Measurements from ENCODE around the gene GAS7.

Gene GAS7

DNA sequence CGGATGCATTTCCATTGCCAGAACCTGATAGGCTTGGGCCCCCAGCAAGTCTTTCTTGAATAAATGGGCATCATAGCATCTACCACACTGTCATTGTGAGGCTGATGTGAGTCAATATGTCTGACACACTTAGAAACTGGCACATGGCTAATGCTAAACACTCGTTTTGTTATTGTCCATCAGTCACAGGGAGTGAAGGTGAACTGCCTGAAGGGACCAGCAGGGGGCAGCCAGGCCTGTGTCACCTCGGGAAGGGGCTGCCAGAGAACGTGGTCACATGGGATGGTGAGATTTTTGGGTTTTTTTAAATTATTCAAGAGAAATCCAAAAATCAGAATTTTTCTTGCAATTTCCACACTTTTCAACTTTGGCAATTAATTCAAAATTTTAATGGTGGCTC is 292.5 kb downstream of the GAS7 start:
- no peak for DNase-seq

DNA sequence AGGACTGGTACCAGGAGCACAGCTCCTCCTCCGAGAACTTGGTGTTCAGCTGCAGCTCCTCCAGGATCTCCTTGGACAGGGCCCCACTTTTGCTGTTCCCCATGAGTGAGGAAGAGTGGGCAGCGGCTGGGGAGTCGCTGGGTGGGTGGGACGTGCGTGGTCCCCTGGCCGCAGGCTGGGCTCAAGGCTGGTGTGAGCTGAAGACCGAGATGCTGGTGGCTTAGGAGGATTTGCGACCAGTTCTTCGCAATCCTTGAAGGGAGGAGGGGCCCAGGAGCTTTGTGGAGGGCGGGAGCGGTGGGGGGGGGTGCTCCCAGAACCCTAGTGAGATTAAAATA is 293.4 kb downstream of the GAS7 start, which contains the start of gene RCVRN:
Gene RCVRN (minus strand): TSS at position 194 of the 338 bp plus-strand sequence. CDS start 91 bp downstream, at position 103.
- no peak for DNase-seq

DNA sequence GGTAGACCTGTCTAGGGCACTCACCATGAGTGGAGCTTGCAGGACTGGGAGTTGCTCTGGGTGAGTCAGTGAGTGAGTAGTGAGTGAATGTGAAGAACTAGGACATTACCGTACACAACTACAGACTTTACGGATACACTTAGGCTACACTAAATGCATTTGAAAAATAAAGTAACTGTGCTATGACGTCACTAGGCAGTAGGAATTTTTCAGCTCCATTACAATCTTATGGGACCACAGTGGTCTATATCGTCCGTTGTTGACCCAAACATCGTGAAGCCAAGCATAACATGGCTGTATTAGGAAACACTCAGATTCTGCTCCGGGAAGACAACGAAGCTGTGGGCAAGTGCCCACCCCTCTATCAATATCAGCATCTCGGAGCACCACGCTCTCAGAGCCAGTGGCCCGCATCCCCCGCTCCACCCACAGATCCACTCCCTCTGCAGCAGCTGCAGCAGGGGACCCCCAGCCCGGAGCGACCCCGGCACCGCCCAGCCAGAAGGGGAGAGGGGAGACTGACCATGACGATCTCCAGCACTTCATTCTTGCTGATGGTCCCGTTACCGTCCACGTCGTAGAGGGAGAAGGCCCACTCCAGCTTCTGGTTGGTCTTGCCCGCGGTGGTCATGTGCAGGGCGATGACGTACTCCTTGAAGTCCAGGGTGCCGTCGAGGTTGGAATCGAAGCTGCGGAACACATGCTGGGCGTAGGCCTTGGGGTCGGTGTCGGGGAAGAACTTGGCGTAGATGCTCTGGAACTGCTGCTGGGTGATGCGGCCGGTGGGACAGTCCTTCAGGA is 293.9 kb downstream of the GAS7 start:
- no peak for DNase-seq

DNA sequence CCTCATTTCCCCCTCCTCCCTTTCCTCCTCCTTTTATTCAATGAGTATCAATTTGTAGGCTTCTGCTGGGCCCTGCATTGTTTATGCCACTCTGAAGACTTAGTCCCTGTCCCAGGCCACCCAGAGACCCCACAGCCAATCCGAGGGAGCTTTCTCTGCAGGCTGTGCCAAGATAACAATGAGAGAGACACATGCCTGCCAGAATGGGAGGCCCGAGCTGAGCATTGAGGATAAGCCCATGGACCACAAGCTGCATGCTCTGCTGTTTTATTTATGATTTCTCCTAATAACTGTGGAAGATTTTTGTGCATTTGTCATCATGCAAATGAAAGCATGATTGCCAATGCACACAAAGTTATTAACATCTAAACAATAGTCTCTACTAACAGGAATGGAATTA is 296.3 kb downstream of the GAS7 start:
- peak; percentile 28 for DNase-seq

DNA sequence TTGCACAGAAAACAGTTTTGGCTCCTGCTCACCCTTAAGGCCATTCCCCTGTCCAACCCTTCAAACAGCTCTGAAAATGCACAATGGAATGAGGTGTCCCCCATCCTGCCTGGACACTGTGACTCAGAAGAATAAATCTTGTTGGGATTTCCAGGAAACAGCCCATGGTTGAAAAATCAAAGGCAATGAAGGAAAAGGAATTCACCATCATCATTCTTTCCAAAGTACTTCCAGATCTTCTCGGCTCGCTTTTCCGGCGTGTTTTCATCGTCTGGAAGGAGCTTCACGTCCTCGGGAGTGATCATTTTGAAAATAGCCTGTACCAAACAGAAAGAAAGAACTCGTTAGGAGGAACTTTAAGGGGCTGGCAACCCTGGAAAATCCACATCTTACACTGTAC is 297.6 kb downstream of the GAS7 start:
- no peak for DNase-seq

DNA sequence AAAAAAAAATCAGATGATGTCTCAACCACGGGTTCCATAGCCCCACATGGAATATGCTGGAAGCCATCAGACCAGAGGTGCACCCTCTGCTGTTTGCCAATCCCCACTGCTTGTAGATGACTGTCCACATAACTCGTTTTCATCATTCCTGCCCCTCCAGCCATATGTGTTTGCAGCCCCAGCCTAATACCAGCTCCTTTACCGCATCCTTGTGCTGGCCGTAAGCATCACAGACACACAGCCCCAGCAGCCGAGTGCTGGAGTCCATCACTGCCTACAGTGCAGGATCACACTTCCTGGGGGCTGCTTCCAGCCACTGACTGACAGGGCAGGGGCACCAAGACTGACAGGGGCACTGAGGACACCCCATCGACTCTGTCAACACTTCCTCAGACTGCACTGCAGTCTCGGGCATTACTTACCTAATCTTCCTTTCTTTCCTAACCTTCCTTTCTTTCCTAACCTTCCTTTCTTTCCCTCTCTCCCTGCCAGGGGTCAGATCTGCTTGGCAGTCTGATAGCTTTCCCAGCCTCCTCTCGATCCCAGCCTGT is 298.3 kb downstream of the GAS7 start:
- peak; percentile 35 for DNase-seq

DNA sequence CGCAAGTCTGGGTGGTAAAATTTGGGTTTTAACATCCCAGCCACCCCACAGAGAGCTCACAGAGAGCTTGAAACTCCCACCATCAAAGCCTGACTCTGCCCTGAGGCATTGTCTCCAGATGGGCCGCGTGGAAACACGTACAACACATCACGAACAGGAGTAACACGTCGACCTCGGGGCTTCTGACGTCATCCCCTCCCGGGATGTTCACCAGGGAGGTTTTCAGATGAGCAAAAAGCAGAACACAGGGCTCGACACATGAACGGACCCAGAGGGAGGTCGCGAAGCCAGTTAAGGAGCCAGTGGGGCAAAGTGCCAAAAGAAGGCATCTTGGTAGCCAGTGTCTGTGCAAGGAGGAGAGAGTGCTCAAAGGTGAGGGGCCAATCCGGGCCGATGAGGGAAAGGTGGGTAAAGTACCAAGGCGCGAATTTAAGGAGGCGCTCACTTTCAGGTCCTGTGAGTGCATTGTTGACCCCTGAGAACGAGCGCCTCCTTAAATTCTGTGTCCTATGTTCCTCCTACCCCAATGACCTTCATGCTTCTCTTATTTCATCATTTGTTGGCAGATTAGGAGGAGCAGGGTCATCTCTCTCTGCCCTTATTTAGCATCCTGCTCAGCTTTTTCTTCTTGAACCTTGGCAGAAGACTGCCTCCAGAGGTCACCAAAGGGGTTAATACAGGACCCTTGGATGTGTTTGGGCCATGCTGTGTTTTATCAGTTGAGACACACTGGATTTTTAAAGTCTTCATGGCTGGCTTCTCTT is 298.9 kb downstream of the GAS7 start:
- DNase-seq = peak; percentile 17

DNA sequence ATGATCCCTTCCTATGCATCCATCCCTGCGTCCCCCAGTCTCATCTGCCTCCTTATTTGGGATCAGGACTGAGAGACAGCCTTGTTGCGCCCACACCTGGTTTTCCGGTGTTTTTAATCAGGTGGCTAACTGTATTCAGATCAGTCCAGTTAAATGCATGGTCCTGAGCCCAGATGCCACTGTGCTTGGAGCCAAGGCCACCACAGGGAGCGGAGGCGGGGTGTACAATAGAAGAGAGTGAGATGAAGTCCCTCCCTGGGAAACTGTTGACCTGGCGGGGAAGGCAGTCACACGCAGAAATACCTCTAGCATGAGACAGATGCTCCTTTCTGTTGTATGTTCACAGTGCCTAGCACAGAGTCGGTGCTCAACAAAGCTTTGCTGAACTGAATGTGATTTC is 299.6 kb downstream of the GAS7 start:
- DNase-seq = no peak

DNA sequence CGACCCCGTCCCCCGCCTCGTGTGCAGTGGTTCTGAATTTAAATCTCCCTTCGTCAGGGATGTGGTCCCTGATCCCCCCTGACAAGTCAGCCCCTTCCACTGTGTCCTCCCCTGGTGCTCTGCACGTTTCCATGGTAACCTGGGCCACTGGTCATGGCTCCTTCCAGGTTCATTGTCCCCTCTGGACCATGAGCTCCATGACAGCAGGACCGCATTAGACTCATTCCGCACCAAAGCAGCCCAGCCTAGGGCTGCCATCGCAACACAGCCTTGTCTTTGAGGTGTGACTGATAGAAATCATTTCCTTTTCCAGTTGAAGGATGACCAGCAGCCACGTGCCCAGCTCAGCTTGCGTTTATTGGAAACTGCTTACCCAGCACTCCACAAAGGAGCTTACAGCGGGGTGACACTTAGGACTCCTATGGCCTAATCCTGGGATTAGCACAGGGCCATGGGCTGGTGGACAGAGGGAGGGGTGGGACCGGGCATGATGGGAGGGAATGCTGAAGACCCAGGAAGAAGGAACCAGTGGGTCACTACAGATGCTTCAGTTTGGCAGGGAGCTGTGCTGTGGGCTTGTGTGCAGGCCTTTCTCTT is 300.9 kb downstream of the GAS7 start:
- peak; percentile 81 for DNase-seq

DNA sequence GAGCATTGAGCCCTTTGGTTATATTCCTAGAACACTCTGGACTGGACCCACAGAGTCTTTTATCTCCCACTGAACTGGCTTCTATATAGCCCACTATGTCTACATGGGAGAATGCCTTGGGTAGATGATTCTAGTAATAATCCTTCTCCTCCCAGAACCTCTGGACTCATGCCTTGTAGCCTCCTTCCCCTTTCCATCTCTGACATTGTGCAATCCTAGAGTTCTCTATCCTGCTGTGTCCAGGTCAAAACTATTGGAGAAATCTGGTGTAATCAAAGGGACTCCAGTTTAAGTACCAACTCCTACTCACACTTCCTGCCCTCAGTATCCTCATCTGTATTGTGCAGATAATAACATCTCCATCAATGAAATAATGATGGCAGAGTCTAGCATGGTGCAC is 302.5 kb downstream of the GAS7 start:
- DNase-seq = no peak

DNA sequence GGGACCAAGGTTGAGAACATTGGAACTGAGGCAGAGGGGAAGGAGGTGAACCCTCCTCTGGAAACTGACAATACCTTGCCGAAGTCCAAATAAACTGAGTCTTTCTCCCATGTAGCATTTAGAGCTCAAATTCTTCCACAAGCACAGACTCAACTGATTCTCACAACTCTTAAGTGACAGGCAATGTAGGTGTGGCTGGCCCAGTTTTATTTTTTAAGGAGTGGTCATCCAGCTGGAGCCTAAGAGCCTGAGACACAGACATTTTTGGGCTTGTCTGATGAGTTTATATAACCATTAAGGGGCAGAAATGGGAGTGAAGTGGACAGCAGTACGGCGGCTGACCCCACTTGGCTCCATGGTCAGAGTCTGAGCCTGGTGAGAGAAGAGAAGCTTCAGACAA is 304.2 kb downstream of the GAS7 start:
- DNase-seq = no peak

DNA sequence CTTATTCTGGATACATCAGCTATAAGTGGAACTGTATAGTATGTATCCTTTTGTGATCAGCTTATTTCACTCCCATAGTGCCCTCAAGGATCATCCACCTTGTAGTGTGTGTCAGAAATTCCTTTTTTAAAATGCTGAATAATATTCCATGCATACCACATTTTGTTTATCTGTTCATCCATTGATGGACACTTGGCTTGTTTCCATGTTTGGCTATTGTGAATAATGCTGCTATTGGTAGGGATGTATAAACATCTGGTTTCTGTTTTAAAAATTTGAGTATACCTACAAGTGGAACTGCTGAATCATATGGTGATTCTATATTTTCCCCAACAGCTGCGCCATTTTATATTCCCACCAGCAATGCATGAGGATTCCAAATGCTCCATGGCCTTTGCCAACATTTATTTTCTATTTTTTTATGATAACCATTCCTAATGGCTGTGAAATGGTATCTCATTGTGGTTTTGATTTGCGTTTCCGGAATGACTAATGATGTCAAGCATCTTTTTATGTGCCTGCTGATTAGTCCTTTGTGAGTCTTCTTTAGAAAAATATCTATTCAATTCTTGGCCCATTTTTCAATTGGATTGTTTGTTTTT is 304.9 kb downstream of the GAS7 start:
- no peak for DNase-seq

DNA sequence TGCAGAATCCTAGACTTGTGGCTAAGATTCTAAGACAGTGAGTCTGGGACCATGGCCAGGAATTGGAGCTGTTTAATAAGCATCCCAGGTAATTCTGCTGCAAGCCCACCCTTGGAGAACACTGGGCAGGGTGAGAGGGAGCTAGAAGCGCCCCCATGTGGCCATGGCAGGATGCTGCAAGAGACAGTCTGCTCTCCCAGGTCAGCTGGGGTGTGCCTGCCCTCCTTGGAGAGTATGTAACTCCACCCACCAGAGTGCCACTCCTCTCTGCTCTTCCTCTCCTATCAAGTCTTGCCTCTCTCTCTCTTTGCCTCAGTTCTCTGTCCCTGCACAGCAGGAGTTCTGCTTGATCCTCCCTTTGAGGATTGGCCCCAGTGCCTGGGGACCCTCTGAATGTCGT is 308.3 kb downstream of the GAS7 start:
- DNase-seq = no peak

DNA sequence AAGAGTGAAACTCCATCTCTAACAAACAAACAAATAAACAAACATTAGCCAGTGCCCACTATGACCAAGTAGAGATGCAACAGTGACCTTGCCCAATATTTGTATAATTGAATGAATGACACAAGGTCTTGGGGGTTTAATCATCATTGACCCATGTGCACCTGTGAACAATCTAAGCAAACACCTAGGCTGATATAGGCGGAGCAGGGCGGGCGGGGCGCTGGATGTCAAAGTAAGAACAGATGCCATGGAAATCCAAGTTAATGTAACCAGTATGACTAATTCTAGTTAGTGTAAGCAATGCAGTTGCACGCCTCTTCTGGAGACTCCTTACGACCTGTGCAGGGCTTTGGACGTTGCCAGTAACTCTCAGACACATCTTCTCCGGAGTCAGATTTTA is 310.9 kb downstream of the GAS7 start:
- DNase-seq = no peak

DNA sequence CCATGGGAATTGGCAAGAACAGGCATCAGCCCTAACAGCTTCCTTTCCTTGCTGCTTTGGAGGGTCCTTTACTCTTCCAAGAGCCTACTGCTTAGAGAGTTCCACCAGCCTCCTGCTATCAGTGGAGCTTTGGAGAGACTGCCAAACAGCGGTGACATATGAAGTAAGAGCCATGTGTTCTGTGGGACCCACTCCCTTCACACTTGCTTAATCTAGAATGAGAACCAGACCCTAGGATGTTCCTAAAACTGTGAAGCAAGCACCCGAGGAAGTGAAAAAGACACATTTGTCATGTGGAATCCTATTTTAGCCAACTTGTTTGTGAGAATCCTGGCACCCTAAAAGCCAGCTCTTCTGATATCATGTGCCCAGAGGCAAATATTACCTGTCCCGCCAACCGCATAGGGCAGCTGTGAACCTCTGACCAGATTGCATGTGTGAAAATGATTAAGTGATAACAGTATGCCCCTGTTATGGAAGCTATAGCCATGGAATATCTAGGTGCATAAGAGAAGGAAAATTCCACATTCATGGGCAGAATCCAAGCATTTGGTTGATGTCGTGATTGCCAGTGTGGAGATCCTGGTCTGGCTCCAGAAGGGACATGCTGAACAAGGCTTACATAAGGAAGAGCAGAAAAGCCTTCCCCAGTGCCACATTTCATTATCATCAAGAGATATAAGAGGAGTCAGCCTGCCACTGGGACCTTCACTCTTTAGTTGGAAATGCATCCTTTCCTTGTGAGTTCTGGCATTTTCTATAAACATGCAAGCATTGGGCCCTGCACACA is 312.1 kb downstream of the GAS7 start:
- no peak for DNase-seq

DNA sequence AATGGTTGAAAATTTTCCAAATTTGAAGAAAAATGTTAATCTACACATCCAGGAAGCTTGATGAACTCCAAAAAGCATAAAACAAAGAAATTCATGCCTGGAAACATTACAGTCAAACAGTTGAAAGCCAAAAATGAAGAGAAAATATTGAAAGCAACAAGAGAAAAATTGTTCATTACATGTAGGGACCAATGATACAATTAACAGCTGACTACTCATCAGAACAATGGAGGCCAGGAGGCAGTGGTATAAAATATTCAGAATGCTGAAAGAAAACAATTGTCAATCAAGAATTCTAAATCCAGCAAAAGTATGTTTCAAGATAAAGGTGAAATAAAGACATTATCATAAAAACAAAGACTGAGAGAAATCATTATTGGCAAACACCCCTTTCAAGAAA is 315.0 kb downstream of the GAS7 start:
- DNase-seq = no peak

DNA sequence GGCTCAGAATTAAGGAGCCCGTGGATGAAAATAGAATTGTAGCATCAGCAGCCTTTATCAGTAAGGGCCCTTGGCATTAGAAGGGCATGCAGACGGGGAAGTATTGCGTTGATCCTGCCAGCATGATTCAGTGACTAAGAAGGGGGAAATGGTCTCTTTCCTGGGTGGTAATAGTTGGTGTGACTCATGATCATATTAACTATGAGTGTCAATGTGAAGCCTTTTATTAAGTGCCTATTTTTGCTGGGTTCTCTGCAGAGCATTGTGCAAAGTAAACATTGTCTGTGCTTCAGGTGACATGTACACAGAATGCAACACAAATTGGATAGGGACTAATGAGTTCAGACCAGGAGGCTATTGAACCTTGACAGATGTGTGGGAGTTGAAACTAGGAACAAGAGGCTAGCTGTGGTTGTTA is 317.8 kb downstream of the GAS7 start:
- DNase-seq = no peak

DNA sequence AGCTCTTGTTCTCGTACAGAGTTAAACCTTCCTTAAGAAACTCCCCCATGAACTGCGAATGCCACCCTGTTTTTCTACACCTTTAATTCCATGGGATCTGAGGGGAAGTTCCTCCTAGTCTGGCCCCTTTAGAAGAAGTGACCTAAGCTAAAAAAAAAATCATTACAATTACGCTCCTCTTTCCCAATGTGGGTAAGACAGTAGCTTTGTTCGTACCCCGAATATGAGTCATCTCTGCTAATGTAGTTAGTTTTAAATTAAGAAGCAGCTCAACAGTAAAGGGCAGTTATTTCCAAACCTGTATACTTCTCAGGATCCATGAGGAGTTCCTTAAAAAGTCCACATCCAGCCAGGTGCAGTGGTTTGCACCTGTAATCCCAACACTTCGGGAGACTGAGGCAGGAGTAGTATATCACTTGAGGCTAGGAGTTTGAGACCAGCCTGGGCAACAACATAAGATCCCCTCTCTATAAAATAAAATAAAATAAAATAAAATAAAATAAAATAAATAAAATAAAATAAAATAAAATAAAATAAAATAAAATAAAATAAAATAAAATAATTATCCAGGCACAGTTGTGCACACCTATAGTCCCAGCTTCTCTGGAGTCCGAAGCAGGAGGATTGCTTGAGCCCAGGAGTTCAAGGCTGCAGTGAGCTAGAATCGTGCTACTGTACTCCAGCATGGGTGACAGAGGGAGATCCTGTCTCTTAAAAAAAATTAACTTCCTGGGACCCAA is 319.4 kb downstream of the GAS7 start:
- DNase-seq = no peak

DNA sequence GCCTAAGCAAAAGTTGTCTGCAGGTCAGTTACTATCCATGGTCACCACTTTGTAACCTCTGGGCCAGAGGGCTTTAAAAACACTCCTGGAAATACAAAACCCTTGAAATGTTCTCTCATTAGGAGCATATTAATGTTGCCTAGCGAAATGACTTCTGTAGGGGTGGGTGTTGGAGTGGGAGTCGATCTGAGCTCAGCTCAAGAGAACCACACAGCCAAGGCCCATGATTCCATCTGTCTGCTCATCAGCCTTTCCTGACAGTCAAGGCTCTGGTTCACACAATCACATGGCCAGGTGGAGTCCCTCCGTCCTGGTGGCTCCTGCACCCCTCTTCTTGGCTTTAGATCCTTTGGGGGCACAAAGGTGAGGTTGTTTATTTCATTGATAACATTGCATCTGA is 320.1 kb downstream of the GAS7 start:
- no peak for DNase-seq

DNA sequence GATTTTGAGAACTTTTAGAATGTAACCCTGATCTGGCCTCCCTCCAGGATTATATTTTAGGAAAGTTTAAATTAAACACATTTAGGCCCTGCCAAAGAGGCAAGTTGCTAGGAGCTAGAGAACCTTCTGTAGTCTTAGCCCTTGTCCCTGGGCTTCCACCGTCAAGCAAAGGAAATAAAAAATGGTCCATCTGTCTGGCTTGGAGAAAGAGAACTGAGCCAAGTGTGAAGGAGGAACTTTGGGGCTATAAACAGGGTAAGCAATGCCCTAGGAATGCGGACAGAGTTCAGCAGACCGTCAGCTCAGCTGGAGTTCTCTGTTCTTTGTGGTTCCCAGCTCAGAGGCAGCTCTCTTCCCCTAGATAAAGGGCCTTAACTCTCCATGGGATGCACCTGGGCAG is 323.0 kb downstream of the GAS7 start:
- DNase-seq = no peak

DNA sequence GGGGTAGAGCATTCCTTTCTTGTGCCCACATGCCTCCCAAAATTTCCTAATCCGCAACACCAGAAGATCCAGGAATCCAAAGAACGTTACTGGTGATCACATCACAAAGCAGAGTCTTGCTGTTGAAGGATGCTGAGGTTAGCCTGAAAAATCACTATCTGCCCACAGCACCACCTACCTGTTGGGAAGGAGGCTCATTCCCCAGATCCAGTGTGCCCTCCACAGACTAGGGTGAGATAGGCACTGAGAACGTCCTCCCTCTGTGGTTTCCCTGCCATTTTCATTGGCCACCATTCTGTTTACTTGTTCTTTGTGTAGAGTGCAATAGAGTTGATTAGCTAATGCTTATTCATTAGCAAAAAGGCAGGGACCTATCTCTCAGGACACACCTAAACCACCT is 323.7 kb downstream of the GAS7 start:
- DNase-seq = no peak

DNA sequence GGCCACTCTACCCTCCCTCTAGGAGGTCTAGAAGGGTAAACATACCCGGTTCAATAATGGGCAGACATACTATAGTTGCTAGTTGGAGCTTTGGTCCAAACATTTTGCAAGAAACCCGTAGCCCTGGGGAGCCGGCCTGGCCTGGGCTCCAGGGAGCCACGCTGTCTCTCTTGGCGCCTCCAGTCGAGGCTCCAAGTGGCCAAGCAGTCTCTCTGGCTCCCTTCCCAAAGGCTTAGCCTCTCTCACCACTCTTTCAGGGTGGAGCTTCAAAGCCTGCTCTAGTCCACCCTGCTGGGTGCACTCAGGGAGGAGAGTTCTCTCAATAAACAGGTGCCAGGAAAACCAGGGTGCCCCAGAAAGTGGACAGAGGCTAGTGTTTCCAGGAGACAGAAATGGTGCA is 325.6 kb downstream of the GAS7 start:
- no peak for DNase-seq
